Mucosa of descending colon (tissue), 3 donors: Measurements from ENCODE around the gene EVC2. TPM values are rescaled to one million over a fixed set of nuclear protein-coding genes. Genes with fewer than 3 reads are reported as not detected.

Experiments
- ATAC-seq: fragments of 200-7000 bp; cut with Tn5 transposase; one replicate; pipeline ENCODE4 v1.9.1; 2020; ENCODE audit warnings: mild to moderate bottlenecking, moderate library complexity
- DNase-seq, 3 donors: peaks; one replicate each; pipeline ENCODE4 v3.0.0-alpha.2; 2020
- H3K36me3 ChIP-seq: fragments of 200-600 bp; one replicate; pipeline ENCODE4 v1.8.0; 2021; ENCODE audit warnings: low read depth, mild to moderate bottlenecking
- H3K4me1 ChIP-seq: fragments of 200-600 bp; one replicate; pipeline ENCODE4 v1.8.0; 2021; ENCODE audit warnings: low read depth, mild to moderate bottlenecking
- H3K4me3 ChIP-seq: fragments of 200-600 bp; one replicate; pipeline ENCODE4 v1.8.0; 2021; ENCODE audit warnings: mild to moderate bottlenecking
- H3K9me3 ChIP-seq: fragments of 200-600 bp; one replicate; pipeline ENCODE4 v1.8.0; 2021; ENCODE audit warnings: mild to moderate bottlenecking
- CTCF ChIP-seq: fragments of 200-600 bp; IDR thresholded peaks from one replicate; pipeline ENCODE4 v1.8.0; 2022; ENCODE audit warnings: antibody characterized with exemption, mild to moderate bottlenecking
- intact Hi-C, 2 donors: fragments of 100-400 bp; cut with DNase I in 1 of 2; cut with micrococcal nuclease in 1 of 2; formaldehyde crosslinking; loops; one replicate each; pipeline versions ENCODE4 v1.11.0 to v1.11.1; 2022; cut with DNase I, micrococcal nuclease
- long read RNA-seq, 2 donors: library from polyadenylated mRNA; unstranded; transcript quantifications; one replicate each; pipeline ENCODE4 v2.0.0, GENCODE V29; 2019 to 2021
- total RNA-seq, 3 donors: library from RNA; stranded (reverse); fragmentation: NEBNext Ultra II Directional in 2 of 3; extraction: Animal tissue kit (Norgen Biotek cat#: 25700) in 2 of 3; gene quantifications; one replicate each; pipeline versions ENCODE4 v1.2.1 to v1.2.4, GENCODE V29; 2021 to 2023
- donor health status: DM: no; HTN: no; CAD: no; lungs with moderate emphysema.
- donor health status: DM: no; HTN: no; CAD: no.
- donor health status: DM: no; HTN: yes; CAD: no.

The EVC2 gene, protein sequence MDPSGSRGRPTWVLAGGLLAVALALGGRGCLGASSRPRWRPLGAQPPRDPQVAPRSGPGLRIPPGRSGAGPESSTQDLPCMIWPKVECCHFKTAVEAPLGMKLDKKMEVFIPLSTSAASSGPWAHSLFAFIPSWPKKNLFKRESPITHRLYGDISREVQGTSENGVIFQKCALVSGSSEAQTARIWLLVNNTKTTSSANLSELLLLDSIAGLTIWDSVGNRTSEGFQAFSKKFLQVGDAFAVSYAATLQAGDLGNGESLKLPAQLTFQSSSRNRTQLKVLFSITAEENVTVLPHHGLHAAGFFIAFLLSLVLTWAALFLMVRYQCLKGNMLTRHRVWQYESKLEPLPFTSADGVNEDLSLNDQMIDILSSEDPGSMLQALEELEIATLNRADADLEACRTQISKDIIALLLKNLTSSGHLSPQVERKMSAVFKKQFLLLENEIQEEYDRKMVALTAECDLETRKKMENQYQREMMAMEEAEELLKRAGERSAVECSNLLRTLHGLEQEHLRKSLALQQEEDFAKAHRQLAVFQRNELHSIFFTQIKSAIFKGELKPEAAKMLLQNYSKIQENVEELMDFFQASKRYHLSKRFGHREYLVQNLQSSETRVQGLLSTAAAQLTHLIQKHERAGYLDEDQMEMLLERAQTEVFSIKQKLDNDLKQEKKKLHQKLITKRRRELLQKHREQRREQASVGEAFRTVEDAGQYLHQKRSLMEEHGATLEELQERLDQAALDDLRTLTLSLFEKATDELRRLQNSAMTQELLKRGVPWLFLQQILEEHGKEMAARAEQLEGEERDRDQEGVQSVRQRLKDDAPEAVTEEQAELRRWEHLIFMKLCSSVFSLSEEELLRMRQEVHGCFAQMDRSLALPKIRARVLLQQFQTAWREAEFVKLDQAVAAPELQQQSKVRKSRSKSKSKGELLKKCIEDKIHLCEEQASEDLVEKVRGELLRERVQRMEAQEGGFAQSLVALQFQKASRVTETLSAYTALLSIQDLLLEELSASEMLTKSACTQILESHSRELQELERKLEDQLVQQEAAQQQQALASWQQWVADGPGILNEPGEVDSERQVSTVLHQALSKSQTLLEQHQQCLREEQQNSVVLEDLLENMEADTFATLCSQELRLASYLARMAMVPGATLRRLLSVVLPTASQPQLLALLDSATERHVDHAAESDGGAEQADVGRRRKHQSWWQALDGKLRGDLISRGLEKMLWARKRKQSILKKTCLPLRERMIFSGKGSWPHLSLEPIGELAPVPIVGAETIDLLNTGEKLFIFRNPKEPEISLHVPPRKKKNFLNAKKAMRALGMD
- 1 to 10 TPM in 2 of 3 donors, under 1 TPM in 1; 0.64 to 6.5 (median 1.1) TPM for total RNA-seq
- long read RNA-seq, donor 1, full-length matches to known transcripts = 2 of 10 reads
- long read RNA-seq, donor 1, partial matches to known transcripts = 1 of 10 reads
- long read RNA-seq, donor 1, other reads (novel, unspliced or antisense) = 7 of 10 reads
- long read RNA-seq, donor 2 = 0 reads

DNA sequence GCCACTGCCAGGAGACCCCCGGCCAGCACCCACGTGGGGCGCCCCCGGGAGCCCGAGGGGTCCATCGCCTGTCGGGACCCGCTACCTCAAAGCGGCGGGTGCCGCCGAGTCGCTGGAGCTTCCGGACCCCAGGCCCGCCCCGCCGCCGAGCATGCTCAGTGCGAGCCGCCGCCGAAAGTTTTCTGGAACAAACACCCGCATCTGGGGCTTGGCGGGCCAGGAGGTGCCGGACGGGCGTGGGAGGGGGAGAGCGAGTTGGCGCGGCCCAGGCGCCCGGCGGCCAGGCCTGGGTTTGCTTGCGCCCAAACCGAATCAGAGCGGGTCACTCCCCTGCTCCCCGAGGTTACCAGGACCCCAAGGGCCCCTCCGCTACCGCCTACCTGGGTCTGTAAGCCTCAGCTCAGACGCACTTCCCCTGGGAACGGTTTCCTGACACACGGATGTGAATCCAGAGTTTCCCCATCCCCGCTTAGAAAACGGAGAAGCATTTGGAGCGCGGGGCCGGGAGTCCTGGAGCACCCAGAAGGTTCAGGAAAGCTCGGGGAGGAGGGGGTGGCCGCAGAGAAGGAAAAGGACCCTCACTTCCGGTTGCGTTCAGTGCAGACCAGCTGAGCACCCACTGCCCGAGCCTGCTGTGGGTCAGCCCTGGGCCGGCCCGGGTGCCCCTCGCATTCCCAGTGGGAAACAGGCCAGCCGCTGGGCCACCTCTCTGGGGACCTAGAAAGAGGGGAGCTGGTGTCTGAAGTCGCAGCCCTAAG lies at the start of gene EVC2:
Gene EVC2 (minus strand): TSS at position 111 of the 758 bp plus-strand sequence. CDS start 46 bp downstream, at position 65.
- no peaks in the 10 kb centered on the region for H3K36me3 ChIP-seq
- H3K4me3 ChIP-seq = peak within 1 kb of the TSS; percentile 11
- DNase-seq (peak; percentile 38 to 66 (median 56)), ATAC-seq (peak; percentile 48)
- intact Hi-C loops = no loop called here
- H3K4me1 ChIP-seq = no peaks in the 10 kb centered on the region
- TF ChIP-seq CTCF = no peak
- H3K9me3 ChIP-seq = no peaks in the 10 kb centered on the region

GRCh38 chr4:5757954-5758353 lies 49.6 kb upstream of the EVC2 start:
- ATAC-seq = no peak
- Histone ChIP-seq H3K4me3 (no peak overlapping the region), H3K9me3 (no peaks in the 10 kb centered on the region), H3K4me1 (no peaks in the 10 kb centered on the region), H3K36me3 (no peaks in the 10 kb centered on the region)
- intact Hi-C loops = no loop called here
- no peak for TF ChIP-seq CTCF
- no peak for DNase-seq

GRCh38 chr4:5757536-5757935 lies 49.2 kb upstream of the EVC2 start:
- Histone ChIP-seq H3K36me3 (no peaks in the 10 kb centered on the region), H3K9me3 (no peaks in the 10 kb centered on the region), H3K4me1 (no peaks in the 10 kb centered on the region), H3K4me3 (no peak overlapping the region)
- ATAC-seq (no peak), DNase-seq (no peak)
- TF ChIP-seq CTCF = no peak
- intact Hi-C loops = no loop called here

GRCh38 chr4:5757091-5757490 lies 48.7 kb upstream of the EVC2 start:
- H3K36me3 ChIP-seq = no peaks in the 10 kb centered on the region
- no peaks in the 10 kb centered on the region for H3K9me3 ChIP-seq
- no peaks in the 10 kb centered on the region for H3K4me1 ChIP-seq
- DNase-seq (no peak), ATAC-seq (no peak)
- no peak overlapping the region for H3K4me3 ChIP-seq
- intact Hi-C loops = no loop called here
- no peak for TF ChIP-seq CTCF
